ENCODE data around the gene P3H3. TPM values are rescaled to one million over a fixed set of nuclear protein-coding genes. Genes with fewer than 3 reads are reported as not detected.

P3H3 gene
- total and polyA plus RNA-seq, 2 experiments from 2014 or later, result 16.4 to 38.2 TPM

- DNase-seq (ENCODE audit: low spot score), result no peak
- H3K27ac Mint-ChIP-seq, result no peak overlapping the region
- Histone ChIP-seq H3K27ac (ENCODE audit: low read depth) (no peak overlapping the region), H3K27me3 (ENCODE audit: insufficient read depth) (no peaks in the 10 kb centered on the region), H3K4me3 (no peak overlapping the region), H3K4me1 (ENCODE audit: insufficient read depth) (peaks cover 5% of the 10 kb centered on the region; the same call in 1 of the 2 replicates), H3K4me2 (no peak overlapping the region), H4K20me1 (replicated peaks; ENCODE audit: insufficient read depth) (no peaks in the 10 kb centered on the region; the same call in 1 of the 2 replicates), H3K36me3 (ENCODE audit: insufficient read depth) (peaks cover 13% of the 10 kb centered on the region), H3F3A (replicated peaks; ENCODE audit: low read depth) (peaks cover 2% of the 10 kb centered on the region; the same call in 1 of the 2 replicates), H3K9me2 (ENCODE audit: insufficient read depth) (no peaks in the 10 kb centered on the region), H2AFZ (no peak overlapping the region), H3K79me2 (replicated peaks; ENCODE audit: insufficient read depth) (no peaks in the 10 kb centered on the region)
- TF ChIP-seq, protein P1, sequence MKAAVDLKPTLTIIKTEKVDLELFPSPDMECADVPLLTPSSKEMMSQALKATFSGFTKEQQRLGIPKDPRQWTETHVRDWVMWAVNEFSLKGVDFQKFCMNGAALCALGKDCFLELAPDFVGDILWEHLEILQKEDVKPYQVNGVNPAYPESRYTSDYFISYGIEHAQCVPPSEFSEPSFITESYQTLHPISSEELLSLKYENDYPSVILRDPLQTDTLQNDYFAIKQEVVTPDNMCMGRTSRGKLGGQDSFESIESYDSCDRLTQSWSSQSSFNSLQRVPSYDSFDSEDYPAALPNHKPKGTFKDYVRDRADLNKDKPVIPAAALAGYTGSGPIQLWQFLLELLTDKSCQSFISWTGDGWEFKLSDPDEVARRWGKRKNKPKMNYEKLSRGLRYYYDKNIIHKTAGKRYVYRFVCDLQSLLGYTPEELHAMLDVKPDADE (IDR thresholded peaks at IDR 0.05), result no peak
- TF ChIP-seq STAT1 (IDR thresholded peaks at IDR 0.05; ENCODE audit: unreplicated experiment) (no peak), CTCF (conservative IDR thresholded peaks at IDR 0.05; ENCODE audit: low read depth in 2 of 2) (no peak), ZNF331 (CRISPR knock-in tag; IDR thresholded peaks at IDR 0.05; ENCODE audit: low read depth) (no peak), NANOG (IDR thresholded peaks at IDR 0.05; ENCODE audit: borderline replicate concordance) (no peak), ZNF114 (CRISPR knock-in tag; IDR thresholded peaks at IDR 0.05) (no peak), POLR2AphosphoS5 (IDR thresholded peaks at IDR 0.05; ENCODE audit: low read depth) (no peak), CREB1 (CRISPR knock-in tag; IDR thresholded peaks at IDR 0.05; ENCODE audit: low read depth) (no peak), JUNB (IDR thresholded peaks at IDR 0.05; ENCODE audit: unreplicated experiment) (no peak)
- peak overlapping the region; percentile 12; the same call in 1 of the 3 replicates for H3K4me3 Mint-ChIP-seq
- no peaks in the 10 kb centered on the region for H3K9me3 Mint-ChIP-seq
- ATAC-seq, result no peak
- peaks cover 18% of the 10 kb centered on the region for H3K4me1 Mint-ChIP-seq
- peaks cover 69% of the 10 kb centered on the region for H3K36me3 Mint-ChIP-seq (ENCODE audit: low read depth)
- peaks cover 22% of the 10 kb centered on the region for H3K27me3 Mint-ChIP-seq (ENCODE audit: insufficient read depth, low read depth, poor library complexity)
Measured at GRCh38 chr12:6840330-6840729, 12.1 kb downstream of the P3H3 start.

DNA sequence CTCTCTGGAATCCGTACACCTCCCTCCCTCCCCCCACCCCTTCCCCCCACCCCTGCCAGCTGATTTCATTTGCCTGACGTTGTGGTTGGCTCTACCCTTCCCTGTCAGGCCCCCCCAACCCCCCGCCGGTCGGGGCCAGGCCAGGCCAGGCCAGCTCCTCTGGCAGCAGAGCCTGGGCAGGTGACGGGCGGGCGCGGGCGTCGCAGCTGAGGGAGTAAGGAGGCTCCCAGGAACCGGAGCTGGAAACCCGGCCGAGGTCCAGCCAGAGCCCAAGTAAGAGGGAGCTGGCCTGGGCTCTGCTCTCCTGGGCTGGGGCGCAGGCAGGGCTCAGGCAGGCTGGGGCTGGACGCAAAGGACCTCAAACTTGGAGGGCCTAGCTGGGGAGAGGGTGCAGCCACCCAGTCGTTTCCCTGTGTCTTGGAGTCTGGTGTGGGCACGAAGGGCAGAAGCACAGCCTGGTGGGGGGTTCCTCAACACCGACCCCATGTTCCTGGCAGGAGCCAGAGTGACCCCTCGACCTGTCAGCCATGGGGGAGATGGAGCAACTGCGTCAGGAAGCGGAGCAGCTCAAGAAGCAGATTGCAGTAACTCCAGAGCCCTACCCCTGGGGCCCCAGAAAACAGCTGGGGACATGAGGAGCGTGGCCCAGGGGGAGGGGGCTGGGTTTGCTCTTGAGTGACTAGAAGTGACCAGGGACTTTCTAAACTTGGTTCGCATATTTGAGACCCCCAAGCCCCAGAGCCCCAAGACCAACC, 12.7 kb downstream of the P3H3 start, which contains the start of gene GNB3:
Gene GNB3 (plus strand): TSS at position 165 of the 755 bp plus-strand sequence. CDS start 363 bp downstream, at position 528.
- Histone ChIP-seq H3K36me3 (ENCODE audit: insufficient read depth) (peaks cover 13% of the 10 kb centered on the region), H3K4me2 (no peak within 1 kb of the TSS), H3K27ac (ENCODE audit: low read depth) (no peak within 1 kb of the TSS), H3K79me2 (replicated peaks; ENCODE audit: insufficient read depth) (no peaks in the 10 kb centered on the region), H4K20me1 (replicated peaks; ENCODE audit: insufficient read depth) (no peaks in the 10 kb centered on the region; the same call in 1 of the 2 replicates), H3F3A (replicated peaks; ENCODE audit: low read depth) (peaks cover 2% of the 10 kb centered on the region; the same call in 1 of the 2 replicates), H2AFZ (no peak within 1 kb of the TSS), H3K9me2 (ENCODE audit: insufficient read depth) (no peaks in the 10 kb centered on the region), H3K4me3 (no peak within 1 kb of the TSS), H3K4me1 (ENCODE audit: insufficient read depth) (peaks cover 5% of the 10 kb centered on the region; the same call in 1 of the 2 replicates), H3K27me3 (ENCODE audit: insufficient read depth) (no peaks in the 10 kb centered on the region)
- Mint-ChIP-seq H3K4me1 (peaks cover 18% of the 10 kb centered on the region), H3K27ac (no peak within 1 kb of the TSS), H3K9me3 (no peaks in the 10 kb centered on the region), H3K4me3 (peak within 1 kb of the TSS; percentile 12; the same call in 1 of the 3 replicates), H3K36me3 (ENCODE audit: low read depth) (peaks cover 67% of the 10 kb centered on the region), H3K27me3 (ENCODE audit: insufficient read depth, low read depth, poor library complexity) (peaks cover 22% of the 10 kb centered on the region)
- DNase-seq (ENCODE audit: low spot score), result no peak
- no peak for ATAC-seq
- TF ChIP-seq EZH2 (IDR thresholded peaks at IDR 0.05; ENCODE audit: low read depth, unreplicated experiment), result no peak
- TF ChIP-seq, protein P1 (IDR thresholded peaks at IDR 0.05), result no peak
- no peak for TF ChIP-seq ZNF462 (CRISPR knock-in tag; IDR thresholded peaks at IDR 0.05)
- no peak for TF ChIP-seq POLR2AphosphoS5 (IDR thresholded peaks at IDR 0.05; ENCODE audit: low read depth)
